Liver (tissue), 9 donors: ENCODE data around the gene C1orf210. TPM values are rescaled to one million over a fixed set of nuclear protein-coding genes. Genes with fewer than 3 reads are reported as not detected.

Experiments used
- DNase-seq: peaks from one replicate; pipeline ENCODE4 v3.0.0-alpha.2; 2017; ENCODE audit warnings: low spot score
- H3K27ac ChIP-seq, 2 donors: one replicate each; pipeline ENCODE4 v1.7.0; 2013; ENCODE audit warnings: inconsistent platforms in 2 of 2, low read length in 2 of 2, control low read depth in 1 of 2, low read depth in 1 of 2, mild to moderate bottlenecking in 1 of 2
- H3K27me3 ChIP-seq, 4 donors: one replicate each; pipeline versions ENCODE4 v1.6.1 to v1.7.0; 2013; ENCODE audit warnings: low read length in 3 of 4, inconsistent platforms in 1 of 4, mild to moderate bottlenecking in 1 of 4, moderate library complexity in 1 of 4; ENCODE audit not compliant: control insufficient read depth in 4 of 4, insufficient read depth in 4 of 4
- H3K36me3 ChIP-seq, 4 donors: one replicate each; pipeline versions ENCODE4 v1.6.1 to v1.7.0; 2013; ENCODE audit warnings: low read length in 3 of 4, mild to moderate bottlenecking in 3 of 4, low read depth in 1 of 4, moderate library complexity in 1 of 4; ENCODE audit not compliant: control insufficient read depth in 4 of 4, insufficient read depth in 3 of 4
- H3K4me1 ChIP-seq, 4 donors: one replicate each; pipeline versions ENCODE4 v1.6.1 to v1.7.0; 2013; ENCODE audit warnings: low read length in 3 of 4, mild to moderate bottlenecking in 3 of 4, moderate library complexity in 1 of 4; ENCODE audit not compliant: control insufficient read depth in 4 of 4, insufficient read depth in 4 of 4
- H3K4me3 ChIP-seq, 3 donors: one replicate each; pipeline versions ENCODE4 v1.6.1 to v1.7.0; 2013; ENCODE audit warnings: low read length in 3 of 3, control low read depth in 1 of 3, low read depth in 1 of 3, mild to moderate bottlenecking in 1 of 3
- H3K9ac ChIP-seq, 2 donors: one replicate each; pipeline ENCODE4 v1.7.0; 2013; ENCODE audit warnings: low read length in 2 of 2, mild to moderate bottlenecking in 2 of 2, moderate library complexity in 2 of 2, control low read depth in 1 of 2, low read depth in 1 of 2
- H3K9me3 ChIP-seq, 4 donors: one replicate each; pipeline versions ENCODE4 v1.6.1 to v1.7.0; 2013; ENCODE audit warnings: low read length in 3 of 4; ENCODE audit not compliant: control insufficient read depth in 4 of 4
- FOXA1 ChIP-seq: IDR thresholded peaks from 2 replicates; pipeline ENCODE4 v1.6.1; 2016; ENCODE audit warnings: antibody characterized with exemption
- FOXA2 ChIP-seq: IDR thresholded peaks from 2 replicates; pipeline ENCODE4 v1.6.1; 2016; ENCODE audit warnings: antibody characterized with exemption
- GABPA ChIP-seq, 2 donors: IDR thresholded peaks in 1 of 2; conservative IDR thresholded peaks in 1 of 2; 2 replicates each; pipeline ENCODE4 v1.6.1; 2016; ENCODE audit warnings: antibody characterized with exemption in 2 of 2, mild to moderate bottlenecking in 1 of 2, moderate library complexity in 1 of 2
- HNF4A ChIP-seq, 2 donors: conservative IDR thresholded peaks; 2 replicates each; pipeline ENCODE4 v1.6.1; 2016; ENCODE audit warnings: antibody characterized with exemption in 2 of 2, mild to moderate bottlenecking in 2 of 2
- HNF4G ChIP-seq: IDR thresholded peaks from 2 replicates; pipeline ENCODE4 v1.6.1; 2016; ENCODE audit warnings: antibody characterized with exemption
- JUND ChIP-seq, 2 donors: IDR thresholded peaks; 2 replicates each; pipeline ENCODE4 v1.6.1; 2016; ENCODE audit warnings: antibody characterized with exemption in 2 of 2
- NR2F2 ChIP-seq: IDR thresholded peaks from 2 replicates; pipeline ENCODE4 v1.6.1; 2016; ENCODE audit warnings: antibody characterized with exemption
- RAD21 ChIP-seq, 2 donors: IDR thresholded peaks; 2 replicates each; pipeline ENCODE4 v1.6.1; 2016; ENCODE audit warnings: antibody characterized with exemption in 2 of 2, mild to moderate bottlenecking in 2 of 2
- RXRA ChIP-seq, 2 donors: IDR thresholded peaks; 2 replicates each; pipeline ENCODE4 v1.6.1; 2017 to 2018; ENCODE audit warnings: antibody characterized with exemption in 2 of 2, mild to moderate bottlenecking in 1 of 2
- SP1 ChIP-seq: IDR thresholded peaks from 2 replicates; pipeline ENCODE4 v1.6.1; 2018; ENCODE audit warnings: antibody characterized with exemption, mild to moderate bottlenecking
- TAF1 ChIP-seq: conservative IDR thresholded peaks from 2 replicates; pipeline ENCODE4 v1.6.1; 2016; ENCODE audit warnings: antibody characterized with exemption, mild to moderate bottlenecking
- YY1 ChIP-seq: IDR thresholded peaks from 2 replicates; pipeline ENCODE4 v1.6.1; 2016; ENCODE audit warnings: antibody characterized with exemption, mild to moderate bottlenecking
- ZBTB33 ChIP-seq: IDR thresholded peaks from 2 replicates; pipeline ENCODE4 v1.6.1; 2016; ENCODE audit warnings: antibody characterized with exemption
- WGBS: extraction: QIAGEN DNeasy Blood & Tissue Kit; methylation state at CpG from one replicate; pipeline ENCODE4 v1.1.7; 2013; 5-methylcytosine and 5-hydroxymethylcytosine counted together
- polyA plus RNA-seq, 2 donors: library from polyadenylated mRNA; stranded (reverse) in 1 of 2; unstranded in 1 of 2; fragments of 200-250 nt in 1 of 2; fragments of >200 nt in 1 of 2; fragmentation: Nextera tagmentation in 1 of 2; extraction: Ambion mirVana in 1 of 2; gene quantifications; one replicate each; pipeline versions ENCODE4 v1.2.1 to v1.2.3, GENCODE V29; 2013 to 2015
- total RNA-seq, 2 donors: library from RNA; depleted of rRNA; stranded (reverse); fragments of >200 nt; gene quantifications; one replicate each; pipeline ENCODE4 v1.2.3, GENCODE V29; 2014
- TF ChIP-seq, protein P1 (sequence below): IDR thresholded peaks from 2 replicates; pipeline ENCODE4 v1.6.1; 2016; ENCODE audit warnings: antibody characterized with exemption, mild to moderate bottlenecking
- TF ChIP-seq, protein P2 (sequence below): IDR thresholded peaks from 2 replicates; pipeline ENCODE4 v1.6.1; 2016; ENCODE audit warnings: antibody characterized with exemption
- TF ChIP-seq, protein P3 (sequence below): IDR thresholded peaks from 2 replicates; pipeline ENCODE4 v1.6.1; 2016; ENCODE audit warnings: antibody characterized with exemption
- donor health status: healthy.
- donor health status: healthy.
- donor health status: healthy.
- donor health status: healthy.
- donor health status: healthy.

The C1orf210 gene
- total and polyA plus RNA-seq, 4 donors, result 0.75 to 5.0 (median 1.2) TPM

DNA sequence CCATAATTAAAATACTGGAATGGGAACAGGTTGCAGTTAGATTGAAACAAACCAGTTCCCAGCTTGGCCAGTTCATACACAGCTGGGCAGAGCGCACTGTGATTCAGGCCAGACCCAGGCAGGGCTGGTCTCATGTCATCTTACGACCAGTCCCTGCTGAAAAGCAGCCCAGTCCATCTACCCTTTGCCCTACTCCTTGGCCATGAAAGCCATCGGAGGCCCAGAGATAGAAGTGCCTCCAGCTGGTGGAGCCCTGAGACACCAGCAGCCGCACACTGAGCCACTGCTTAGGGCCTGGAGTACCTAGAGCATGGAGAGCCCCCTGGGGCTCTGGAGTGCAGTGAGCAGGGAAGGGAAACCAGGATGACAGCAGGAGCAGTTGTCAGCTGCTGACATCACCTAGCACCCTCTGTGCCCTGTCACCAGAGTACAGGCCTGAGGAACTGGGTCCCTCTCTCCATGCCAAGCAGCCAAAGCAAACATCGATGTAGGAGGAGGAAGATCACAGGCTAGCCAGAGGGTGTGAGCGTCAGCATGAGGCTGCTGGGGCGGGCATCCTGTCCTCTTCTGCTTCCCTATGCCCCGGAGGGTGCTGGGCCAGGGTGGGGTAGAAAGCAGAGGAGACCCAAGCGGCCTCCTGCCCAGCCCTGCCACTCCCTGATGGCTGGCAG is 49.8 kb downstream of the C1orf210 start:
- WGBS, result 37% methylated on average over 9 of the region's 9 CpGs
- peaks cover 12 to 81% (median 70%) of the 10 kb centered on the region in 4 donors for H3K4me1 ChIP-seq
- peak overlapping the region; percentile 29 to 79 for H3K27ac ChIP-seq
- TF ChIP-seq RXRA (IDR thresholded peaks at IDR 0.05) (peak in 1 of 2 donors; percentile 79), NR2F2 (no peak), GABPA (IDR thresholded peaks at IDR 0.05 in 1 of 2, conservative IDR thresholded peaks at IDR 0.05 in 1 of 2) (peak in 1 of 2 donors; percentile 51), HNF4G (no peak), FOXA2 (no peak), FOXA1 (peak; percentile 32), HNF4A (conservative IDR thresholded peaks at IDR 0.05) (peak; percentile 39 to 80), ZBTB33 (peak; percentile 15), JUND (IDR thresholded peaks at IDR 0.05) (peak in 1 of 2 donors; percentile 47), SP1 (peak; percentile 8), RAD21 (IDR thresholded peaks at IDR 0.05) (peak; percentile 21 to 27), TAF1 (no peak)
- TF ChIP-seq, protein P1, sequence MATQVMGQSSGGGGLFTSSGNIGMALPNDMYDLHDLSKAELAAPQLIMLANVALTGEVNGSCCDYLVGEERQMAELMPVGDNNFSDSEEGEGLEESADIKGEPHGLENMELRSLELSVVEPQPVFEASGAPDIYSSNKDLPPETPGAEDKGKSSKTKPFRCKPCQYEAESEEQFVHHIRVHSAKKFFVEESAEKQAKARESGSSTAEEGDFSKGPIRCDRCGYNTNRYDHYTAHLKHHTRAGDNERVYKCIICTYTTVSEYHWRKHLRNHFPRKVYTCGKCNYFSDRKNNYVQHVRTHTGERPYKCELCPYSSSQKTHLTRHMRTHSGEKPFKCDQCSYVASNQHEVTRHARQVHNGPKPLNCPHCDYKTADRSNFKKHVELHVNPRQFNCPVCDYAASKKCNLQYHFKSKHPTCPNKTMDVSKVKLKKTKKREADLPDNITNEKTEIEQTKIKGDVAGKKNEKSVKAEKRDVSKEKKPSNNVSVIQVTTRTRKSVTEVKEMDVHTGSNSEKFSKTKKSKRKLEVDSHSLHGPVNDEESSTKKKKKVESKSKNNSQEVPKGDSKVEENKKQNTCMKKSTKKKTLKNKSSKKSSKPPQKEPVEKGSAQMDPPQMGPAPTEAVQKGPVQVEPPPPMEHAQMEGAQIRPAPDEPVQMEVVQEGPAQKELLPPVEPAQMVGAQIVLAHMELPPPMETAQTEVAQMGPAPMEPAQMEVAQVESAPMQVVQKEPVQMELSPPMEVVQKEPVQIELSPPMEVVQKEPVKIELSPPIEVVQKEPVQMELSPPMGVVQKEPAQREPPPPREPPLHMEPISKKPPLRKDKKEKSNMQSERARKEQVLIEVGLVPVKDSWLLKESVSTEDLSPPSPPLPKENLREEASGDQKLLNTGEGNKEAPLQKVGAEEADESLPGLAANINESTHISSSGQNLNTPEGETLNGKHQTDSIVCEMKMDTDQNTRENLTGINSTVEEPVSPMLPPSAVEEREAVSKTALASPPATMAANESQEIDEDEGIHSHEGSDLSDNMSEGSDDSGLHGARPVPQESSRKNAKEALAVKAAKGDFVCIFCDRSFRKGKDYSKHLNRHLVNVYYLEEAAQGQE, result no peak
- TF ChIP-seq, protein P2, sequence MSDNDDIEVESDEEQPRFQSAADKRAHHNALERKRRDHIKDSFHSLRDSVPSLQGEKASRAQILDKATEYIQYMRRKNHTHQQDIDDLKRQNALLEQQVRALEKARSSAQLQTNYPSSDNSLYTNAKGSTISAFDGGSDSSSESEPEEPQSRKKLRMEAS, result peak; percentile 53
- no peak overlapping the region for H3K4me3 ChIP-seq
- H3K27me3 ChIP-seq, result no peaks in the 10 kb centered on the region
- H3K36me3 ChIP-seq, result no peaks in the 10 kb centered on the region
- no peaks in the 10 kb centered on the region for H3K9me3 ChIP-seq
- DNase-seq, result no peak
- peak overlapping the region in 1 of 2 donors; percentile 36 for H3K9ac ChIP-seq

DNA sequence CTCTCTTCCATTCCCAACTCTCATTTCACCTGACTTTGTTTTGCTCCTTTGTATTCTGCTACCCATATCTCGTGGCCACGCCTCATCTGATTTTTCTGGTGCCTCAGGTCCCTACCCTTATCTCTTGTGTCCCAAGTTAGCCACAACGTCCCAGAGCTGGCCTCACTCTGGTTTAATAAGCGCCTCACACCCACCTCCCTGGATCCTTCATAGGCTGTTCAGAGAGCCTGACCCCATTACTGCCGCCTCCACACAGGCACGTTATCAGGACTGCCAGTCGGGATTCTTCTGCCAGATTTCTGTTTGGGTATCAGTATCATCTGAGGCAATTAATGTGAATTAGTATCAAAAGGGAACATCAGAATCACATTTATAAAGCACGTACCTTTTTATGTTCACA is 50.3 kb downstream of the C1orf210 start:
- peak overlapping the region in 1 of 2 donors; percentile 36 for H3K9ac ChIP-seq
- DNase-seq, result no peak
- 51% methylated on average over 8 of the region's 8 CpGs for WGBS
- H3K9me3 ChIP-seq, result no peaks in the 10 kb centered on the region
- H3K4me1 ChIP-seq, result peaks cover 12 to 76% (median 66%) of the 10 kb centered on the region in 4 donors
- no peaks in the 10 kb centered on the region for H3K27me3 ChIP-seq
- H3K27ac ChIP-seq, result peak overlapping the region; percentile 29 to 79
- no peak overlapping the region for H3K4me3 ChIP-seq
- TF ChIP-seq YY1 (no peak), GABPA (IDR thresholded peaks at IDR 0.05 in 1 of 2, conservative IDR thresholded peaks at IDR 0.05 in 1 of 2) (no peak), ZBTB33 (no peak), HNF4A (conservative IDR thresholded peaks at IDR 0.05) (no peak), RAD21 (IDR thresholded peaks at IDR 0.05) (no peak), HNF4G (no peak), FOXA1 (no peak), RXRA (IDR thresholded peaks at IDR 0.05) (no peak)
- TF ChIP-seq, protein P2, result no peak
- TF ChIP-seq, protein P3, sequence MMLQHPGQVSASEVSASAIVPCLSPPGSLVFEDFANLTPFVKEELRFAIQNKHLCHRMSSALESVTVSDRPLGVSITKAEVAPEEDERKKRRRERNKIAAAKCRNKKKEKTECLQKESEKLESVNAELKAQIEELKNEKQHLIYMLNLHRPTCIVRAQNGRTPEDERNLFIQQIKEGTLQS, result no peak
- TF ChIP-seq, protein P1, result no peak
- no peaks in the 10 kb centered on the region for H3K36me3 ChIP-seq
